Activated CD8-positive, alpha-beta T cell treated with anti-CD3 and anti-CD28 coated beads, Interleukin-2, amount 10 ng/mL, durations not matched to agents 7 days and 5 days (primary cell): Measurements from ENCODE around the gene EIF3I. TPM values are rescaled to one million over a fixed set of nuclear protein-coding genes. Genes with fewer than 3 reads are reported as not detected.
A peak's percentile ranks its signal among the peaks of the same experiment; 100 is the strongest.

Source experiments
- ATAC-seq: fragments of 150-1000 bp; cut with Tn5 transposase; one replicate; pipeline ENCODE4 v1.10.0; 2021; ENCODE audit warnings: moderate library complexity
- CTCF ChIA-PET: fragments of 350-600 bp; sonication (Branson Sonifier 250); formaldehyde crosslinking; loops from one replicate; lab custom pipeline; 2021; ENCODE audit warnings: antibody characterized with exemption; lab: Charles Lee
- POLR2A ChIA-PET: fragments of 350-600 bp; sonication (Branson Sonifier 250); formaldehyde crosslinking; loops from one replicate; lab custom pipeline; 2021; ENCODE audit warnings: antibody characterized with exemption; lab: Charles Lee
- DNase-seq: peaks from one replicate; pipeline ENCODE4 v3.0.0-alpha.2; 2020
- H3K27ac Mint-ChIP-seq: one replicate; pipeline ENCODE4 v1.8.0; 2021; ENCODE audit warnings: mild to moderate bottlenecking, mixed read lengths
- H3K27me3 Mint-ChIP-seq: one replicate; pipeline ENCODE4 v1.8.0; 2021; ENCODE audit warnings: low read depth, mixed read lengths
- H3K36me3 Mint-ChIP-seq: one replicate; pipeline ENCODE4 v1.8.0; 2021; ENCODE audit warnings: low read depth, mixed read lengths
- H3K4me1 Mint-ChIP-seq: one replicate; pipeline ENCODE4 v1.8.0; 2021; ENCODE audit warnings: low read depth, mixed read lengths
- H3K4me3 Mint-ChIP-seq: one replicate; pipeline ENCODE4 v1.8.0; 2021; ENCODE audit warnings: mild to moderate bottlenecking, mixed read lengths
- H3K9me3 Mint-ChIP-seq: one replicate; pipeline ENCODE4 v1.8.0; 2022; ENCODE audit warnings: mixed read lengths; ENCODE audit not compliant: insufficient read depth
- total RNA-seq, 2 experiments: library from RNA; stranded (reverse); gene quantifications; one replicate each; pipeline ENCODE4 v1.2.3, GENCODE V29; 2021

Gene EIF3I
- total RNA-seq, 2 experiments from 2014 or later: 194 to 196 TPM

DNA sequence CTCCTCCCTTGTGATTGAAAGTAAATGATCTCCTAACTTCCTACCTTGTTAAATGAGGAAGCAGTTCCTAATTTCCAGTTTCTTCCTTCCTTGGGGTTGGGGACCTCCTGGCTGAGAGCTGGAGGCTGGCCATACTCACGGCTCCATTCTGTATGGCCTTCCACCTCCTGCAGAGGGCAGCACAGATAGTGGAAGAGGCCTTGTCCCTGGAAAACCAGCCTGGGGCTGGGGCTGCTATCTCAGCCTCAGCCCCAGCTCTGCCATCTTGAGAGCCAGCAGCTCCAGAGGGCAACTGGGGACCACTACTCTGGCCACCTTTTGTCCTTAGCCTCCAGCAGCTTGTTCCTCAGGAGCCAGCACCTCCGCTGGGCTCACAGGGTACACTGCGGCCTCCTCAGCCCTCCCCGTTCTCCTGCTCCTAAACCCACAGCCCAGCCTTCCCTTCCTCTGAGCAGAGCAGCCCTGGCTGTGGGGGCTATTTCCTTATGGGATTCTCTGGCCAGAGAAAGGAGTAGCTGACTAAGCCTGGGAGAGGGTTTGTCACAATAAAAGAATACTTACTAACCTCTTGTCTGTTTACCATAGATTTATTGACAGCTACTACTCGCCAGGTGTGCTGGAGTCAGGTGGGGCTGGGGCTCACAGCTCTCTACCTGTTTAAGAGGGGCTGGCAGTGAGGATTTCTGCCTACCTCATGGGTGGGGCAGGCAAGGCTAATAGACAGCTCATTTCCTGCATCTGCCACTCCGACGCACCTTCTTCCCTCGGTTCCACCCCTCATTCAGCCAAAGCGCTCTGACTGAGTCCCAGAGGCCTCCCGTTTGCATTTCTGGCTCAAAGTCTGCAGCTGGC lies 6.4 kb upstream of the EIF3I start:
- ChIA-PET POLR2A (interaction anchor here (0.8 to 3.3 kb wide), 8 partner anchors 10 to 203 kb away, joined by 3 to 22 read pairs (median 4); partner anchors contain the start of genes CCDC28B, HDAC1, IQCC and LCK), CTCF (interaction anchor here (0.7 to 4.3 kb wide), 61 partner anchors 9 to 303 kb away, joined by 3 to 58 read pairs (median 5); partner anchors contain the start of genes BSDC1, CCDC28B, FAM167B and HDAC1)
- Mint-ChIP-seq H3K27me3 (no peaks in the 10 kb centered on the region), H3K4me1 (peaks cover 15% of the 10 kb centered on the region), H3K4me3 (no peak overlapping the region), H3K36me3 (peaks cover 2% of the 10 kb centered on the region), H3K9me3 (no peaks in the 10 kb centered on the region), H3K27ac (peak overlapping the region; percentile 43)
- DNase-seq (peak; percentile 74), ATAC-seq (peak; percentile 90)

DNA sequence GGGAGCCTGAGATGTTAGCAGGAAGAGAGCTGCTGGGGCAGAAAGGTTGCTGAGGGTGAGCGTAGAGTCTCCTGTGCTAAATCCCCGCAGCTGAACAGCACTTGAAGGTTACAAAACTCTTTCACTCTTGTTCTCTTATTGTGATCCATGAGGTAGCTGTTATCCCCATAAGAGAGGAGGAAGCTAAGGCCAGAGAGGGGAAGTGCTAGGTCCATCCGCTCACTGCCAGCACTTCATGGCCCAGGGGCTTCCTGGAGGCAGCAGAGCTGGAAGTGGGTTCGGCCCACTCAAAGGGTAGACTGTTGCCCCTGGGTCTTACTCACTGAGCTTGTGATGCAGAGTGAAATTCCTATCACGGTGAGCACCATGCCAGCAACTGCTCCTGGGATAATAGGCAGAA lies 5.6 kb upstream of the EIF3I start:
- DNase-seq: no peak

DNA sequence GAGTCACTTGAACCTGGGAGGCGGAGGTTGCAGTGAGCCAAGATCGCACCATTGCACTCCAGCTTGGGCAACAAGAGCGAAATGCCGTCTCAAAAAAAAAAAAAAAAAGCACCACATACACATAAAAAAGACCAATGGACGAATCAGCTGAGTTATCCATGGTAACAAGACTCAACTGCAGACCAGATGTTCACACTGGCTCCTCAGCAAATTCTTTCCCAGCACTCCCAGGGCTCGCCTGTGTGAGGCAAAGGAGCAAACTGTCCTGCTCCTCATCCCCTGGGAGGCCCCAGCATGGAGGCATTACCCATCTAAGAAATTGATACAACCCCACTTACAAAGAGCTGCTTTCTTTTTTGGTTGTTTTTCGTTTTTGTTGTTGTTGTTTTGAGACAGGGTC lies 3.2 kb upstream of the EIF3I start:
- ChIA-PET CTCF (no interaction called here), POLR2A (interaction anchor here (1.1 to 1.7 kb wide), 2 partner anchors 13 to 31 kb away, joined by 3 to 4 read pairs; no protein-coding TSS in a partner anchor)
- ATAC-seq: no peak
- Mint-ChIP-seq H3K27ac (no peak overlapping the region), H3K9me3 (no peaks in the 10 kb centered on the region), H3K4me3 (no peak overlapping the region), H3K4me1 (peaks cover 36% of the 10 kb centered on the region), H3K27me3 (no peaks in the 10 kb centered on the region), H3K36me3 (peaks cover 9% of the 10 kb centered on the region)
- no peak for DNase-seq

More for the DNA sequence above, 5.6 kb upstream of the EIF3I start:
- H3K4me1 Mint-ChIP-seq: peaks cover 22% of the 10 kb centered on the region
- no peak overlapping the region for H3K27ac Mint-ChIP-seq
- ATAC-seq: no peak
- peaks cover 2% of the 10 kb centered on the region for H3K36me3 Mint-ChIP-seq
- H3K27me3 Mint-ChIP-seq: no peaks in the 10 kb centered on the region
- no peak overlapping the region for H3K4me3 Mint-ChIP-seq
- CTCF ChIA-PET: interaction anchor here (0.8 to 4.3 kb wide), 38 partner anchors 10 to 303 kb away, joined by 3 to 58 read pairs (median 6); partner anchors contain the start of genes BSDC1, CCDC28B, FAM167B and HDAC1
- H3K9me3 Mint-ChIP-seq: no peaks in the 10 kb centered on the region
- POLR2A ChIA-PET: interaction anchor here (1.1 to 3.3 kb wide), 4 partner anchors 11 to 155 kb away, joined by 4 to 22 read pairs (median 7); partner anchors contain the start of genes CCDC28B, IQCC and LCK

DNA sequence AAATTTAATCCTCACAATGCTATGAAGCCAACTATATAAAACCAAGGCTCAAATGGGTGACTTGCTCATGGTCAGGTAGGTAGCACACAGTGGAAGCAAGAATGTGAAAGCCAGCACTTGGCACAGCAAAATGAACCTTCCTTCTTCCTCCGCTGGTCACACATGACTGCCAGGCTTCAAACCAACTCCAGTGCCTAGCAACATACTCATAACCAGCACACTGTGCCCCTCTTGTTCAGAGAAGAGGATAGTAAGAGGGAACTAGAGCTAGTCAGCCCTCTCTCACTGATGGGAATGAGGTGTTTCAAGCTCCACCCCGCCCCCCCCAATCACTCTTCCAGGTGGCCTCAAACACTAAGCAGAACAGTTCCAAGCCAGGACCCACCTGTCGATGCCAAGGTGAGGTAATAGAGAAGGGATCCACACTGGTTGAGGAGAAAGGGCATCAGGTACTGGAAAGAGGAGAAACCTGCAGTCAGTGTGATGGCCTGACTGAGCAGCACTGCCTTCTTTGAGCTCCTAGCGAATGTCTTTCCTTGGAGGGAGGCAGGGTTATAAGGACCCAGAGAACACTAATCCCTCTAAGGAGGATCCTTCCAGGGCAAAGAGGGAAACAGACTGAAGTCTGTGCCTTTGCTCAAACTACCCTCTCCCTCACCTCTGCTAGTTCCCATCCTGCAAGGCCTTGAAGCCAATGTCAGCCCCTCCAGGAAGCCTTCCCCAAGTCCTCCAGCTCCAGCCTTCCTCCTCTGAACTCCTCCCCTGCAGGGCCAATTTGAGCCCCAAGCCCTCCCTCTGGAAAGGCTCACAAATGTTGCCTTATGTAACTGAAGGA lies 1.2 kb upstream of the EIF3I start:
- ChIA-PET POLR2A (interaction anchor here (1.3 to 3.3 kb wide), 5 partner anchors 9 to 115 kb away, joined by 4 to 13 read pairs (median 4); partner anchors contain the start of genes HDAC1 and MARCKSL1), CTCF (interaction anchor here (1.0 to 5.5 kb wide), 3 partner anchors 20 to 101 kb away, joined by 3 to 26 read pairs (median 3); partner anchors contain the start of gene FAM167B)
- Mint-ChIP-seq H3K27me3 (no peaks in the 10 kb centered on the region), H3K4me3 (peak overlapping the region; percentile 97), H3K9me3 (no peaks in the 10 kb centered on the region), H3K4me1 (peaks cover 34% of the 10 kb centered on the region), H3K36me3 (peaks cover 19% of the 10 kb centered on the region), H3K27ac (peak overlapping the region; percentile 98)
- ATAC-seq: no peak
- DNase-seq: no peak

DNA sequence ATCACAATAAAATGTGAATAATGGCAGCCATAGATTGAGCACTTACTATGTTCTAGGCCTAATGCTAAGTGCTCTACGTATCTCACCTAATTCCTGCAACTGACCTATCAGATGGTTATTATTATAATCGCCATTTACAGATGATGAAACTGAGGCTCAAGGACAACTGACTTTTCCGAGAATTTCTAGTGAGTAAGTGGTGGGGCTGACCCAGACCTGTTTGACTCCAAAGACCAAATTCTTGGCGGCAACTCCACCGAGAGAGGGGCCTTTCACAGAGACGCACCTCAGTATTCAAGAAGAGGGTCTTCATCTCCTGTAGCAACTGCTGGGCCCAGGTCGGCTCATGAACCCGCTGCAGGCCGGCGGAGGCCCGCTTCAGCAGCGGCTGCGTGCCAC lies 627 bp upstream of the EIF3I start:
- Mint-ChIP-seq H3K27ac (peak overlapping the region; percentile 98), H3K4me1 (peaks cover 31% of the 10 kb centered on the region), H3K9me3 (no peaks in the 10 kb centered on the region), H3K4me3 (peak overlapping the region; percentile 97), H3K36me3 (peaks cover 23% of the 10 kb centered on the region), H3K27me3 (no peaks in the 10 kb centered on the region)
- ATAC-seq (no peak), DNase-seq (no peak)
- ChIA-PET CTCF (interaction anchor here (1.2 to 5.5 kb wide), 2 partner anchors 27 to 100 kb away, joined by 3 to 26 read pairs; partner anchors contain the start of gene FAM167B), POLR2A (interaction anchor here (1.3 to 3.3 kb wide), 5 partner anchors 10 to 114 kb away, joined by 4 to 13 read pairs (median 4); partner anchors contain the start of genes HDAC1 and MARCKSL1)

DNA sequence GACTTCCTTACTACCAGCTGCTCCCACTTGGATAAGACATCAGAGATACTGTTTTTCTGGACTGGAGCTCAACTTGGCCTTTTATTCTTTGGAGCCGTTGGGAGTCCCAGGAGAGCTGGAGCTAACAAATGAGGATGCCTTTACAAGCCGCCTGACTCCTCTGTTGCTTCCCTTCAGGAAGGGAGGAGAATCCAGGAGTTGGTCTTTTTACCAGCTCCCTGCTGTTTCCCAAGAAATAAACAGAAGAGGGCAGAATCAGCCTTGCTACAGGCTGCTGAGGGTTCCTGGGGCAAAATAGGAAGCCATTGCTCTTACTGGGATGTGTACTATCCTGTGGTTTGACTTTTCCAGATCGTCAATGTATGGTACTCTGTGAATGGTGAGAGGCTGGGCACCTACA lies 1.5 kb downstream of the EIF3I start:
- DNase-seq (no peak), ATAC-seq (no peak)
- Mint-ChIP-seq H3K27me3 (no peaks in the 10 kb centered on the region), H3K4me1 (peaks cover 31% of the 10 kb centered on the region), H3K27ac (peak overlapping the region; percentile 98), H3K9me3 (no peaks in the 10 kb centered on the region), H3K4me3 (peak overlapping the region; percentile 97), H3K36me3 (peaks cover 38% of the 10 kb centered on the region)
- CTCF ChIA-PET: interaction anchor here (1.1 to 5.5 kb wide), 4 partner anchors 17 to 68 kb away, joined by 3 to 26 read pairs (median 6); partner anchors contain the start of genes FAM167B and HDAC1
- POLR2A ChIA-PET: no interaction called here

DNA sequence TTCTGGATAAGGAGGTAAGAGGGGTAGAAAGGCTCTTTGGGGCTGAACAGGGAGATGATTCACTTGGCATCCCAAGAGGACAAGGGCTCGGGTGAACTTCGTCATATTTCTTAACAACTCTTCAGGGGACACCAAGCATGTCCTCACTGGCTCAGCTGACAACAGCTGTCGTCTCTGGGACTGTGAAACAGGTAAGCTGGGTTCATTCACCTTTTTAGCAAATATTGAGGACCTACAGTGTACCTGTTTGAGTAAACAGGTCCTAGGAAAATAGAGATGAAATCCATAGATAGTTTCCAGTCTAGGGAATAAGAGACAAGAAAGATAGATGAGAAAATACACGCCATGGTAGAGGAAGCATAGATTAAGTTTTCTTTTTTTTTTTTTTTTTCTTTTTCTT lies 2.1 kb downstream of the EIF3I start:
- Mint-ChIP-seq H3K36me3 (peaks cover 44% of the 10 kb centered on the region), H3K27me3 (no peaks in the 10 kb centered on the region), H3K4me1 (peaks cover 31% of the 10 kb centered on the region), H3K4me3 (peak overlapping the region; percentile 42), H3K9me3 (no peaks in the 10 kb centered on the region), H3K27ac (peak overlapping the region; percentile 80)
- CTCF ChIA-PET: interaction anchor here (1.1 to 5.5 kb wide), 3 partner anchors 16 to 66 kb away, joined by 3 to 26 read pairs (median 8); partner anchors contain the start of gene FAM167B
- DNase-seq (no peak), ATAC-seq (no peak)
- POLR2A ChIA-PET: no interaction called here

DNA sequence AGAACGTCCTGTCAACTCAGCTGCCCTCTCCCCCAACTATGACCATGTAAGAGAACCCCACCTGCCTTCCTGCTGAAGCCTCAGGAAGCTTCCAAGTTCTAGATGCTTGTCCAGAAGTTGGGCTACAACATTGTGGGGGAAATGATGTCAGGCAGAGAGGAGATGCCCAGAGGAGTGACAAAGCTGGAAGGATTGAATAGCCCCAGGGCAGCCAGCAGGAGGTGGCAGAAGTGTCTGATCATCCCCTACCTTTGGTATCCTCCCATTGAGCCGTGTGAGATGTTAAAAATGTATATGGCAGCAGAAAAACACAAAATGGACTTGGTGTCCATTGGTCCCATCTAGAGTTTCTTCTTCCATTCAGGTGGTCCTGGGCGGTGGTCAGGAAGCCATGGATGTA lies 6.6 kb downstream of the EIF3I start:
- Mint-ChIP-seq H3K36me3 (peaks cover 50% of the 10 kb centered on the region), H3K9me3 (no peaks in the 10 kb centered on the region), H3K4me3 (no peak overlapping the region), H3K27ac (no peak overlapping the region), H3K27me3 (no peaks in the 10 kb centered on the region), H3K4me1 (peaks cover 7% of the 10 kb centered on the region)
- DNase-seq (no peak), ATAC-seq (no peak)
- CTCF ChIA-PET: interaction anchor here (1.2 to 2.2 kb wide), 5 partner anchors 11 to 144 kb away, joined by 3 to 11 read pairs (median 4); partner anchors contain the start of gene FAM167B
- POLR2A ChIA-PET: interaction anchor here (0.6 to 1.1 kb wide), 3 partner anchors 21 to 23 kb away, joined by 3 to 6 read pairs (median 3); partner anchors contain the start of genes IQCC and LCK

DNA sequence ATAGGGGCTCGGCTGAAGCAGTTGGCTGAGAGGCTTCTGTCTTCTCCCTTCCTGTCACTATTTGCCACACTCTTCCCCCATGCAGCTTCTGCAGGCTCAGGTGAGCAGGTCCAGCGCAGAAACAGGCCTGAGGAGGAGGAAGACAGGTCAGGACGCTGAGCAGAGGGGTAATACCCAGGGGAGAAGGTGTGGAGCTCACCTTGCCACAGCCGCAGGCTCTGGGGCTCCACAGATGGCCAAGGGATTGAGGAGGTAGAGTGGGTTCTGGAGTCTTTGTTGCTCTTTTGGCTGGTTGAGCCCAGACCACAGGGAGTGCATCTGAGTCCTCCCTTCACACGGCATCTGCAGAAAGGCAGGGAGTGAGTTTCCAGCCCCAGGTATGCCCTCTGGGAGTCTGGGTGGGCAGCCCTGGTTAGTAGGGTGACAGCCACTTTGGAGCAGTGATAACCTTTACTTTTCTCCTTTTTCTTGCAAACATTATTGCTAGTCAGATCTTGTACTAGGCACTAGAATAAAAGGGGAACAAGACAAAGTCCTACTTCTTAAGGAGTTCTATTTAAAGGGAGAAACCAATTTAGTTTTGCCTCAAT lies 9.7 kb downstream of the EIF3I start:
- no peaks in the 10 kb centered on the region for H3K4me1 Mint-ChIP-seq
- ATAC-seq (no peak), DNase-seq (no peak)
- peaks cover 35% of the 10 kb centered on the region for H3K36me3 Mint-ChIP-seq
- no peaks in the 10 kb centered on the region for H3K9me3 Mint-ChIP-seq
- ChIA-PET POLR2A (interaction anchor here (0.7 to 0.9 kb wide), 2 partner anchors 9 to 18 kb away, joined by 3 to 6 read pairs; no protein-coding TSS in a partner anchor), CTCF (interaction anchor here (2.2 kb wide), 1 partner anchor 17 kb away, joined by 7 read pairs; no protein-coding TSS in a partner anchor)
- H3K27ac Mint-ChIP-seq: no peak overlapping the region
- H3K27me3 Mint-ChIP-seq: no peaks in the 10 kb centered on the region
- H3K4me3 Mint-ChIP-seq: no peak overlapping the region

DNA sequence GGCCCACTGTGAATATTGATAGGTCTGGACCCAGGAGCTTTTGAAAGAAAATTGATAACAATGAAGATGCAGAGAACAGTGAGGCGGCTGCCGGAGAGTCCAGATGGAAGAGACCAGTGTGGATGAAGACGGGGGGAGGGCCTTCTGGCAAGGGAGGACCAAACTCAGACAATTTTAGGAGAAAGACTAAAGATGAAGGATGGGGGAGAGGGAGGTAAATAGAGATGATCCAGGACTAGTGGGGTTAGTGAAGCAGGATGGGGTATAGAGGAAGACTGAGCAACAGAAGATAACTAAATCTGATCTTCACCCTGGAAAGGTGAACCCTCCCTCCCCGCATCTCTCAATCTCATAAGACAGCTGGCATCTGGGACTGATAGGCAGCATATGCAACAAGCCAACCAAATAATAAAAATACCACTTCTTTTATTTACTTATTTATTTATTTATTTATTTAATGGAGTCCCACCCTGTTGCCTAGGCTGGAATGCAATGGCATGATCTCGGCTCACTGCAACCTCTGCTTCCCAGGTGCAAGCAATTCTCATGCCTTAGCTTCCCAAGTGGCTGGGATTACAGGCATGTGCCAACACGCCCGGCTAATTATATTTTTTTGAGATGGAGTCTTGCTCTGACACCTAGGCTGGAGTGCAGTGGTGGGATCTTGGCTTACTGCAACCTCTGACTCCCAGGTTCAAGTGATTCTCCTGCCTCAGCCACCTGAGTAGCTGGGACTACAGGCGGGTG lies 10.5 kb downstream of the EIF3I start:
- Mint-ChIP-seq H3K4me3 (no peak overlapping the region), H3K4me1 (no peaks in the 10 kb centered on the region), H3K9me3 (no peaks in the 10 kb centered on the region), H3K36me3 (peaks cover 29% of the 10 kb centered on the region), H3K27me3 (no peaks in the 10 kb centered on the region), H3K27ac (no peak overlapping the region)
- ATAC-seq (no peak), DNase-seq (no peak)
- CTCF ChIA-PET: interaction anchor here (2.2 kb wide), 1 partner anchor 16 kb away, joined by 7 read pairs; no protein-coding TSS in a partner anchor
- POLR2A ChIA-PET: interaction anchor here (0.9 kb wide), 1 partner anchor 17 kb away, joined by 3 read pairs; no protein-coding TSS in a partner anchor
